OCI-LY1 (cell line): Measurements from ENCODE around the gene SSNA1.

ENCODE experiments used
- EZH2 ChIP-seq: fragments of 200-600 bp; sonication (generic), shearing (Covaris generic); IDR thresholded peaks from 2 replicates; pipeline ENCODE4 v1.8.0; 2017; ENCODE audit warnings: borderline replicate concordance, mixed run types, mild to moderate bottlenecking, antibody characterized with exemption, low read length, moderate library complexity, mixed read lengths
- TF ChIP-seq, protein P1 (sequence below): fragments of 200-600 bp; sonication (generic), shearing (Covaris generic); IDR thresholded peaks from 2 replicates; pipeline ENCODE4 v1.5.1; 2017; ENCODE audit warnings: mild to moderate bottlenecking, antibody characterized with exemption, low read length, moderate library complexity, mixed read lengths

DNA sequence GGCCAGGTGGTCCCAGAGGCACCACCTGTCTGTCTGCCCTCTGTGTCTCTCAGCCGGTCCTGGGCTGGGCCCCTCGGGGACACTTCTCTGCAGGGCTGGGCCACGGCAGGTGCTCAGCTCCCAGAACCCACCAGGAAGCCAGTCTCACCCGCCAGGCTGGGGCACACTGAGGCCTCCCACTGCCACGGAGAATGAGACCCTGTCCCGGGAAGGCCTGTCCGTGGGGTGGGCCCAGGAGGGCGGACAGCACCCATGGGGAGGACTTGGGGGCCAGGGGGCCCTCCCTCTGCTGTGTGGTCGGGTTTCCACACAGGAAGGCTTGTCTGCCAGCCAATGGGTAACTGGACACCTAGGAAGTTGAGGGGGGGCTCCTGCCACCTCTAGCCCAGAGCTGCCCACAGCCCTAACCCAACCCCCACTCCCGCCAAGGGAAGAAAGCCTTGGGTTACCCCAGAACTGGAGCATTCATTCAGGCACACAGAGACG is 48.5 kb downstream of the SSNA1 start:
- TF ChIP-seq, protein P1, sequence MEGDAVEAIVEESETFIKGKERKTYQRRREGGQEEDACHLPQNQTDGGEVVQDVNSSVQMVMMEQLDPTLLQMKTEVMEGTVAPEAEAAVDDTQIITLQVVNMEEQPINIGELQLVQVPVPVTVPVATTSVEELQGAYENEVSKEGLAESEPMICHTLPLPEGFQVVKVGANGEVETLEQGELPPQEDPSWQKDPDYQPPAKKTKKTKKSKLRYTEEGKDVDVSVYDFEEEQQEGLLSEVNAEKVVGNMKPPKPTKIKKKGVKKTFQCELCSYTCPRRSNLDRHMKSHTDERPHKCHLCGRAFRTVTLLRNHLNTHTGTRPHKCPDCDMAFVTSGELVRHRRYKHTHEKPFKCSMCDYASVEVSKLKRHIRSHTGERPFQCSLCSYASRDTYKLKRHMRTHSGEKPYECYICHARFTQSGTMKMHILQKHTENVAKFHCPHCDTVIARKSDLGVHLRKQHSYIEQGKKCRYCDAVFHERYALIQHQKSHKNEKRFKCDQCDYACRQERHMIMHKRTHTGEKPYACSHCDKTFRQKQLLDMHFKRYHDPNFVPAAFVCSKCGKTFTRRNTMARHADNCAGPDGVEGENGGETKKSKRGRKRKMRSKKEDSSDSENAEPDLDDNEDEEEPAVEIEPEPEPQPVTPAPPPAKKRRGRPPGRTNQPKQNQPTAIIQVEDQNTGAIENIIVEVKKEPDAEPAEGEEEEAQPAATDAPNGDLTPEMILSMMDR, result no peak
- no peak for TF ChIP-seq EZH2
